NCI-H2196 (cell line): ENCODE data around the gene ZFYVE16.
A peak's percentile ranks its signal among the peaks of the same experiment; 100 is the strongest.
"Not testable (repeated sequence)": the region's sequence is repeated elsewhere in the genome, so short reads cannot be mapped to it uniquely, and the experiment has no call there.

Experiments
- DNase-seq: peaks from one replicate; lab custom pipeline; 2025; ENCODE audit not compliant: unreplicated experiment; lab: John Stamatoyannopoulos, UW

ZFYVE16 gene

DNA sequence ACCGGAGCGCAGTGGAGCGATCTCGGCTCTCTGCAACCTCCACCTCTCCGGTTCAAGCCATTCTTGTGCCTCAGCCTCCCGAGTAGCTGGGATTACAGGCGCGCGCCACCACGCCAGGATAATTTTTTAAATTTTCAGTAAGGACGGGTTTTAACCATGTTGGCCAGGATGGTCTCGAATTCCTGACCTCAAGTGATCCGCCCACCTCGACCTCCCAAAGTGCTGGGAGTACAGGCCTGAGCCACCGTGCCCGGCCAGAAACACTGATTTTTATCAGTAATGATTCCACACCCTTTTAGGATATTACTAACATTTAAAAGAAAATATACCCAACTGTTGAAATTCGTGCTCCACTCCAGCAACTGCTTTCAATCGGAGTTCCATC lies 79.6 kb downstream of the ZFYVE16 start:
- no peak for DNase-seq

DNA sequence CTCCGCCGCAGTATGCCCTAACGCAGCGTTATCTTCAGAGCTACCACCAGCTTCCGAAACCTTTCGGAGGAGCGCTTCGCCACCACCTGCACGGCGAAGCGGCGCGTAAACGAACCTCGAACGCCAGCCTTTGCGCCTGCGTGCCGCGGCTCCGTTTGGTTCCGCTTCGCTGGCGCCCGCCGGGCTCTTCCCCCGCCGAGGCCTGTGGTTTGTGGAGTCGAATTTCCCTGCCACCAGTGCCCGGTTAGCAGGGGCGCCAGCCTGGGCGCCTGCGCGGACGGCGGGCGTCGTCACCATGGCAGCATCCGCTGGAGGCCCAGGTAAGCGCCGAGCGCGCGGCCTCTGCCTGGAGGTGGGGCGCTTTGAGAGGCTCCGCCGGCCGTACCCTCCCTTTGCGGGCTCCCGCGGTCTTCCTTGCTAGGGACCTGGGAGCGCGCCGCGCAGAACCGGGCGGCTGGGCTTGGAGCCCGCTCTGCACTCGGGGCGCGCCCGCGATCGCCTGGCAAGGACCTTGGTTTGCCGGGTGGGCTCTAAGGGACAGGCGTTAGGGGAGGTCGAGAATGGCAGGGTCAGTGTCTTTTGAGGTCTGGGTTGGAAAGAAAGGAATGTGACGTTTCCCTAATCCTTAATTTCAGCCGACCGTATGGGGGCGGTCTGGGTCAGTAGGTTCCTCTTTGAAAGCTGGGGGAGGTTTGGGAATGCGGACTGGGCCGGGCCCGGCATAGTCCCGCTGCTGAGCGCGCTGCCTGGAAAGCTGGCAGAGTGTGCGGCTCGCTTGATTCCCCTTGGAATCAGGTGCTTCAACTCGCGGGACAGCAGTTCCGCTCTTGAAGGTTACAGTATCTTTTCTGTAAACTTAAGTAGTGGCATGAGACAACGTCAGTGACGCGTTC lies 80.2 kb downstream of the ZFYVE16 start, which contains the start of gene FAM151B:
FAM151B (plus strand) TSS at position 272 of the 893 bp plus-strand sequence; CDS start at position 296, 24 bp downstream.
- DNase-seq = peak; percentile 87

DNA sequence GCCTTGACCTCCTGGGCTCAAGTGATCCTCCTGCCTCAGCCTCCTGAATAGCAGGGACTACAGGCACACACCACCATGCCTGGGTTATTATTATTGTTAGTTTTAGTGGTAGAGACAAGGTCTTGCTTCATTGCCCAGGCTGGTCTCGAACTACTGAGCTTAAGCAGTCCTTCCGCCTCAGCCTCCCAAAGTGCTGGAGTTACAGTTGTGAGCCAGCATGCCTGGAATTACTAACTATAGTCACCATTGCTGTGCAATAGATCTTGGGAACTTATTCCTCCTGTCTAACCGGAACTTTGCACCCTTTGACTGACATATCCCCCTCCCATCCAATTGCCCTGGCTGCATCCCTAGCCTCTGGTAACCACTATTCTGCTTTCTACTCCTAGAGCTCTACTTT lies 83.4 kb downstream of the ZFYVE16 start:
- no peak for DNase-seq

DNA sequence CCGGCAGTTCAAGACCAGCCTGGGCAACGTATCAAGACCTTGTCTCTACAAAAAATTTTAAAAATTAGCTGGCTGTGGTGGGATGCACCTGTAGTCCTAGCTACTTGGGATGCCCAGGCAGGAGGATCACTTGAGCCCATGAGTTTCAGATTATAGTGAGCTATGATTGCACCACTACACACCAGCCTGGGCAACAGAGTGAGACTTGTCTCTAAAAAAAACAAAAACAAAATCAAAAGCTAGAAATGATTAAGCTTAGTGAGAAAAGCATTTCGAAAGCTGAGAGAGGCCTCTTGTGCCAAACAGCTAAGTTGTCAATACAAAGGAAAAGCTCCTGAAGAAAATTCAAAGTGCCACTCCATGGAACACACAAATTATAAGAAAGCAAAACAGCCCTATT lies 84.9 kb downstream of the ZFYVE16 start:
- no peak for DNase-seq

DNA sequence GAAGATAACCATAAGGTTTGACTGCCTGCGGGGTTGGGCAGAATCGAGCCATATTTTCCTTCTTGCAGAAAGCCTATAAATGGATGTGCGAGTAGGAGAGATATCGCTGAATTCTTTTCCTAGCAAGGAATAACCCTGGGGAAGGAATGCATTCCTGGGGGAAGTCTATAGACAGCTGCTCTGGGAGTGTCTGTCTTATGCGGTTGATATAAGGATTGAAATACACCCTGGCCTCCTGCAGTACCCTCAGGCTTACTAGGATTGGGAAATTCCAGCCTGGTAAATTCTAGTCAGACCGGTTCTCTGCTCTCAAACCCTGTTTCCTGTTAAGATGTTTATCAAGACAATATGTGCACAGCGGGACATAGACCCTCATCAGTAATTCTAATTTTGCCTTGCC lies 85.6 kb downstream of the ZFYVE16 start:
- DNase-seq = not testable (repeated sequence)

DNA sequence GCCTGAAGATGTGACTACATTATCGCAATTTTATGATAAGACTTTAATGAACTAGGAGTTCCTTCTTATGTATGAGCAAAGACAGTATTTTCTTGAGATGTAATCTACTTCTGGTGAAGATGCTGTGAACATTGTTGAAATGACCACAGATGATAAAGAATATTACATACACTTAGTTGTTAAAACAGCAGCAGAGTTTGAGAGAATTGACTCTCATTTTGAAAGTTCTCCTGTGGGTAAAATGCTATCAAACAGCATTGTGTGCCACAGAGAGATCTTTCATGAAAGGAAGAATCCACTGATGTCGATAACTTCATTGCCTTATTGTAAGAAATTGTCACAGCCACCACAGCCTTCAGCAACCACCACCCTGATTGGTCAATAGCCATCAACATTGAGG lies 88.0 kb downstream of the ZFYVE16 start:
- DNase-seq = no peak

DNA sequence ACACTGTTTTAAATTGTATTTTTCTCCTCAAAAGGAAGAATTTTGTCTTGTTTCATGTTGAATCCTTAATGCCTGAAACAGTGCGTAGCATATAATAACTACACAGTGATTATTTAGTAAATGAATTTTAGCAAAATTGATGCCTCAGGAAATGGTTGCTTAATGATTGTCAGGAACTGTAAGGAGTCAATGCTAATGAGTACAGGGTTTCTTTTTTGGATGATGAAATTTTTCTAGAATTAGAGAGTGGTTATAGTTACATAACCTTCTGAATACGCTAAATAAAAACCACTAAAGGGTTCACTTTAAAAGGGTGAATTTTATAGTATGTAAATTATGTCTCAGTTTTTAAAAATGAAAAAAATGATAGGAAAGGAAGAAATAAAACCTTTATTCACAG lies 94.9 kb downstream of the ZFYVE16 start:
- DNase-seq = no peak

DNA sequence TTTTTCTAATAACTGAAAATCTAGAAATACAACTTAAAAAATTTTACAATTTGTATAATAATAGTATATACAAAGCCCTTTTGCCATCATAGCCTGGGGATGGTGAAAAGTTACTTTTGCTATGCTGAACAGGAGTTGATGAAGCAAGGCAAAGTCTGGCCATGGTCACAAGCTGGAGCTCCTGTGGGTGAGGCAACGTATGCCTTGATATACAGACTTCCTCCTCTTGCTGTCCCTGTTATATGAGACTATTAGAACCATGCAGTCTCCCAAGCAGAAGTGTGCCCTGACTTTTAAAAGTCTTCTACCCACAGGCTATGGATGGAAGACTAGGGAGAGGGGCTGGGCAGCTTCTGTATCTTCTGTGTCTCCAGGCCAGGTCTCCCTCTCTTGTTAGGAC lies 95.8 kb downstream of the ZFYVE16 start:
- DNase-seq = no peak

DNA sequence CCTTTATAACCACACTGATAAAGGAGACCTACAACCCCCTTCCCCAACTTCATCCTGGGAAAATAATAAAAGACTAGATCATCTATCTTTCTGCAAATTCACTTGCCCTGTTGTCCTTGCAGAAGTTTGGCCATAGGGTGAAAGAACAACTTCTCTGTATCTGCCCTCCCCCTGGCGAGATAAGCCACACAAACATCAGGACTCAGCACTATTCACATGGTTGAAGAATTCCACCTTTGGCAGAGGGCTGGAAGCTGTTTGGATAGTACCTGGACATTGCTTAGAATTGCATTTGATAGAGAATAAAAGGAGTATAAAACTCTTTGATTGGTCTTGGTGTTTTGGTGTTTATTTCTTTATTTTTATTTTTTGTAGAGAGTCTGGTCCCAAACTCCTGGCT lies 97.0 kb downstream of the ZFYVE16 start:
- no peak for DNase-seq

DNA sequence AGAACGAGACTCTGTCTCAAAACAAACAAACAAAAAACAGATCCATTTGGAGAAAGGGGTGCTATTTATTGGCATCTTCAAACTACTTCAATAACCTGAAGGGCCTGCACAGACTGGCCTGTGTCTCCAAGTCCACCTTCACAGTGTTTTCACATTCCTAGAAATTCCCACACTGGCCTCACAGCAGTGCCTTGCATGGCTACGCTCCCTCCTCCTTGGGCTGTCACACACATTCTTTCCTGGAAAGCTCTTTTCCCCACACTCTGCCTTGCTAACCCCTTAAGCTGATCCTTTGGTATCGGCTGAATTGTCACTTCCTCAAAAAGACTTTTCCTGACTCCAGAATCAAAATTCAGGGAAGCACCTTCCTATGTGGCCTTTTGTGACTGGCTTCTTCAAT lies 99.8 kb downstream of the ZFYVE16 start:
- DNase-seq = no peak

DNA sequence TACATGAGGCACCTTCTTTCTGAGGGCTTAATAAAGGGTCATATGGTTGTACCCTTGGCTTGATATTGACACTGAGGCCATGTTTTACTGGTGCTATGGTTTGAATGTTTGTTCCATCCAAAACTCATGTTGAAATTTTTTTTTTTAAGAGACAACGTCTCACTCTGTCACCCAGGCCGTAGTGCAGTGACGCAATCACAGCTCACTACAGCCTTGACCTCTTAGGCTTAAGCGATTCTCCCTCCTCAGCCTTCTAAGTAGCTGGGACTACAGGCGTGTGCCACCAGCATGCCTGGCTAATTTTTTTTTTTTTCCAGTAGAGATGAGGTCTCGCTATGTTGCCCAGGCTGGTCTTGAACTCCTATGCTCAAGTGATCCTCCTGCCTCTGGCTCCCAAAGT lies 101.0 kb downstream of the ZFYVE16 start:
- DNase-seq = no peak

DNA sequence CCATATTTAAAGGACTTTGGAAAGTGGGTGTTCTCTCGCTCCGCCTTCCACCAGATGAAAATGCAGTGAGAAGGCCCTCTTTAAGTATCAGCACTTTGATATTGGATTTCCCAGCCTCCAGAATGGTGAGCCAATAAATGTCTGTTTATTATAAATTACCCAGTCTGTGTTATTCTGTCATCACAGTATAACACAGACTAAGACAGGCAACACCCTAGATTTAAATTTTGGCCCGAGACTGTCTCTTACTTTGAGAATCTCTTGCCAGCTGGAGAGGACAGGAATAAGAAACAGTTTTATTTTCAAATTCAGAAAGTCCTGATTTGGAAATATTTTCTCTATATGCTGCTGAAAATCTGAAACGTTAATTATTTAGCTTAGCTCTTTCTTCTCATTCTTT lies 101.5 kb downstream of the ZFYVE16 start:
- no peak for DNase-seq

DNA sequence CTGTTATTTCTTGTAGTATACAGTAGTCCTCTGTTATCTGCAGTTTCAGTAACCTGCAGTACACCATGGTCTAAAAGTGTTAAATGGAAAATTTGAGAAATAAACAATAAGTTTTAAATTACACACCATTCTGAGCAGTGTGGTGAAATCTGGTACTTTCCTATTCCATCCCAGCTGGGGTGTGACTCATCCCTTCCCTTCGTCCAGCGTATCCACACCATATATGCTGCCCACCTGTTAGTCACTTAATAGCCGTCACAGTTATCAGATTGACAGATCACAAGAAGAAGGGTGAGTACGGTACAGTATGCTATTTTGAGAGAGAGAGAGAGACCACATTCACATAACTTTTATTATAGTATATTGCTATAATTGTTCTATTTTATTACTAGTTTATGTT lies 109.0 kb downstream of the ZFYVE16 start:
- no peak for DNase-seq
